AG04450 (cell line): ENCODE data around the gene KMT5C. TPM values are rescaled to one million over a fixed set of nuclear protein-coding genes. Genes with fewer than 3 reads are reported as not detected.

ENCODE experiments used
- CTCF ChIA-PET: fragments of 300-600, 350-600 bp; formaldehyde crosslinking; extraction: SDS; loops from one replicate; lab custom pipeline; 2022; ENCODE audit warnings: antibody characterized with exemption, inconsistent platforms; lab: Charles Lee
- POLR2A ChIA-PET: fragments of 350-600 bp; formaldehyde crosslinking; extraction: SDS; loops from one replicate; lab custom pipeline; 2021; ENCODE audit warnings: antibody characterized with exemption, inconsistent platforms; lab: Yijun Ruan, JAX
- DNase-seq: peaks from one replicate; pipeline ENCODE4 v3.0.0-alpha.2; 2011; ENCODE audit warnings: low read depth, low spot score
- H3K27ac ChIP-seq: one replicate; pipeline ENCODE4 v1.5.1; 2012; ENCODE audit warnings: low read depth, low read length, control low read depth
- H3K27me3 ChIP-seq: one replicate; pipeline ENCODE4 v1.6.0; 2012; ENCODE audit warnings: low read length; ENCODE audit not compliant: control insufficient read depth, insufficient read depth
- H3K4me3 ChIP-seq: 2 replicates; pipeline ENCODE4 v1.5.1; 2011; ENCODE audit warnings: mild to moderate bottlenecking, low read depth, low read length, control low read depth
- H3K9me3 ChIP-seq: 2 replicates; pipeline ENCODE4 v1.5.1; 2012; ENCODE audit warnings: low read length; ENCODE audit not compliant: control insufficient read depth, insufficient read depth
- polyA plus RNA-seq: library from polyadenylated mRNA; depleted of rRNA; stranded (reverse); fragments of >200 nt; gene quantifications from 2 replicates; pipeline ENCODE4 v1.2.3, GENCODE V29; 2011
- TF ChIP-seq, protein P1 (sequence below): IDR thresholded peaks from 2 replicates; pipeline ENCODE4 v1.5.1; 2011; ENCODE audit warnings: low read depth, low read length, control low read depth, inconsistent platforms

The KMT5C gene
- polyA plus RNA-seq, 1 experiment: 2.6 TPM

DNA sequence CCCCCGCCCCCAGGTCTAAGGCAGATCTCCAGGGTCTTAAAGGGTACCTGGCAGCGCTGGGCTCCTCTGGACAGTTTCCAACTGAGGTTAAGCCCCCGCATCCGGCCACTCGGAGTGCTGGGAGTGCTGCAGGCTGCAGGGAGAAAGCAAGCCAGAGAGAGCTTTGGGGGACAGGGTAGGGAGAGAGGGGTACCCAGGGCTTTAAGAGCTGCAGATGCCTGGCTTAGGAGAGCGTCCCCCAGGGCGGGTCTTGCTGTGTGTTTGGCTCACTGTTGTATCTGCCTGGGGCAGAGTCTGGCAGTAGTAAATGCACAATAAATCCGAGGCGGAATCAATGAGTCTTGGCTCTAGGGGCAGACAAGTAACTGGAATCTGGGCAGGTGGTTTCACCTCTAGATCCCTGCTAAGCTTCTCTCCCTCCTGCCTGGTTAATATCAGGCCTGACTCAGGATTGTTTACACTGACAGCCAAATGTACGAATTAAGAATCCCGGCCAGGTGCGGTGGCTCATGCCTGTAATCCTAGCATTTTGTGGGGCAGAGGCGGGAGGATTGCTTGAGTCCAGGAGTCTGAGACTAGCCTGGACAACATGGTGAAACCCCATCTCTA, 15.6 kb downstream of the KMT5C start:
- CTCF ChIA-PET: no interaction called here
- POLR2A ChIA-PET: interaction anchor here (1.2 kb wide), 1 partner anchor 16 kb away, joined by 6 read pairs; the partner anchor contains the start of gene IL11
- no peak for DNase-seq

DNA sequence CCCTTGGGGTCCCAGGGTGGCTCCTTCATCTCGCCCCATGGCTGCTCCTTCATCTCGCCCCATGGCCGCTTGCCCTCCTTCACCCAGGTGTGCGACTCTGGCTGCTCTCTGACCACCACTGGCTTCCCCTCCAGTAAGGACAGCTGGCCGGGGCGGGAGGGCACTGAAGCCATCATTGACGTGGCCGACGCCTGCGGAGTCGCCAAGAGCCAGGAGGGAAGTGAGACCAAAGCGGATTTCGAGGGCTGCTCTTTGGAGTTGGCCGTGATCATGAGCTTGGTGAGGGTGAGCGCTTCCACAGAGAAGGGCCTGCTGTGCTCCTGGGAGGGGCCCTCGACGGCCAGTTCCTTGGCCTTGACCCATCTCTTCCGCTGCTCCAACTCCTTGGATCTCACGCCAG, 18.8 kb downstream of the KMT5C start:
- ChIA-PET CTCF (interaction anchor here (0.6 kb wide), 1 partner anchor 295 kb away, joined by 3 read pairs; no protein-coding TSS in a partner anchor), POLR2A (no interaction called here)
- DNase-seq: no peak

More for the DNA sequence above, 15.6 kb downstream of the KMT5C start:
- TF ChIP-seq, protein P1, sequence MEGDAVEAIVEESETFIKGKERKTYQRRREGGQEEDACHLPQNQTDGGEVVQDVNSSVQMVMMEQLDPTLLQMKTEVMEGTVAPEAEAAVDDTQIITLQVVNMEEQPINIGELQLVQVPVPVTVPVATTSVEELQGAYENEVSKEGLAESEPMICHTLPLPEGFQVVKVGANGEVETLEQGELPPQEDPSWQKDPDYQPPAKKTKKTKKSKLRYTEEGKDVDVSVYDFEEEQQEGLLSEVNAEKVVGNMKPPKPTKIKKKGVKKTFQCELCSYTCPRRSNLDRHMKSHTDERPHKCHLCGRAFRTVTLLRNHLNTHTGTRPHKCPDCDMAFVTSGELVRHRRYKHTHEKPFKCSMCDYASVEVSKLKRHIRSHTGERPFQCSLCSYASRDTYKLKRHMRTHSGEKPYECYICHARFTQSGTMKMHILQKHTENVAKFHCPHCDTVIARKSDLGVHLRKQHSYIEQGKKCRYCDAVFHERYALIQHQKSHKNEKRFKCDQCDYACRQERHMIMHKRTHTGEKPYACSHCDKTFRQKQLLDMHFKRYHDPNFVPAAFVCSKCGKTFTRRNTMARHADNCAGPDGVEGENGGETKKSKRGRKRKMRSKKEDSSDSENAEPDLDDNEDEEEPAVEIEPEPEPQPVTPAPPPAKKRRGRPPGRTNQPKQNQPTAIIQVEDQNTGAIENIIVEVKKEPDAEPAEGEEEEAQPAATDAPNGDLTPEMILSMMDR: no peak
- peaks cover 28% of the 10 kb centered on the region for H3K27me3 ChIP-seq
- H3K4me3 ChIP-seq: no peak overlapping the region
- H3K27ac ChIP-seq: no peak overlapping the region
- peaks cover 5% of the 10 kb centered on the region; the same call in 1 of the 2 replicates for H3K9me3 ChIP-seq

DNA sequence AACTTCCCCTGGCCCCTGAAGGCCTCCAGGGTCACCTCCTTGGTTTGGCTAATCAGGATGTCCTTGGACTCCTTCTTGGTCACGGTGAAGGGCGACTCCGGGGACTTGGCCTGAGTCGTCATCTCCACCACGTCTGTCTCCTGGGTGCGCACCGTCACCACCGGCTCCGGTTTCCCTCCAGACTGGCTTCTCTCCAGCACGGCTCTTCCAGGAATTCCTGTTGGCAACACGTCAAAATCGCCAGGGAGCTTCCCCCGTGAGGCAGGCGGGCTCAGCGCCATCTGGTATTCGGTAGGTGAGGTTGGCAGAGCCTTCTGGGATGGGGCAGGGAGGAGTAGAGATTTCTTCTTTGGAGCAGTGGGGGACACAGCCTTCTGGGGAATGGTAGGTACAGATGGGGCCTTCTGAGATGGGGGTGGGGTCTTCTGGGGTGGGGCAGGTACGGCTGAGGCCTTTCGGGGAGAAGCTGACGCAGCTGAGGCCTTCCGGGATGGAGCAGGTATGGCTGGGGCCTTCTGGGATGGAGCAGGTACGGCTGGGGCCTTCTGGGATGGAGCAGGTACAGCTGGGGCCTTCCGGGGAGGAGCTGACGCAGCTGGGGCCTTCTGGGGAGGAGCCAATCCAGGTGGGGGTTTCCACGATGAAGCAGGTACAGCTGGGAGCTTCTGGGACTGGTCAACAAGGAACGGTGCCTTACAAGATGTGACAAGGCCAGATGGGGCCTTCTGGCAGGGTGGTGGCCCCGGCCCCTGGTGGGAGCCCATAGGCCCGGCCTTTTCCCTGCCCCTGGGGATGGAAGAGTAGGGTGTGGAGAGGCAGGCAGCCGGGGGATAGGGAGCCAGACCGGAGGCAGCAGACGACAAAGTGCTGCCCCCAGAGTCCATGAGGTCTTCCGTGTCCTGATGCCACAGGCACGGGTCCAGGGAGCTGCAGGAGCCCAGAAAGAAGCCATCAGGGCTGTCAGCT, 19.6 kb downstream of the KMT5C start:
- CTCF ChIA-PET: interaction anchor here (0.5 to 0.6 kb wide), 2 partner anchors 81 to 294 kb away, joined by 3 read pairs; no protein-coding TSS in a partner anchor
- DNase-seq: no peak
- TF ChIP-seq, protein P1: no peak
- H3K27ac ChIP-seq: no peak overlapping the region
- H3K9me3 ChIP-seq: peaks cover 5% of the 10 kb centered on the region; the same call in 1 of the 2 replicates
- H3K27me3 ChIP-seq: peaks cover 8% of the 10 kb centered on the region
- POLR2A ChIA-PET: interaction anchor here (1.0 kb wide), 1 partner anchor 20 kb away, joined by 5 read pairs; the partner anchor contains the start of gene KMT5C
- H3K4me3 ChIP-seq: no peak overlapping the region

More for the DNA sequence above, 18.8 kb downstream of the KMT5C start:
- Histone ChIP-seq H3K4me3 (no peak overlapping the region), H3K9me3 (peaks cover 5% of the 10 kb centered on the region; the same call in 1 of the 2 replicates), H3K27ac (no peak overlapping the region), H3K27me3 (peaks cover 12% of the 10 kb centered on the region)
- TF ChIP-seq, protein P1: no peak

DNA sequence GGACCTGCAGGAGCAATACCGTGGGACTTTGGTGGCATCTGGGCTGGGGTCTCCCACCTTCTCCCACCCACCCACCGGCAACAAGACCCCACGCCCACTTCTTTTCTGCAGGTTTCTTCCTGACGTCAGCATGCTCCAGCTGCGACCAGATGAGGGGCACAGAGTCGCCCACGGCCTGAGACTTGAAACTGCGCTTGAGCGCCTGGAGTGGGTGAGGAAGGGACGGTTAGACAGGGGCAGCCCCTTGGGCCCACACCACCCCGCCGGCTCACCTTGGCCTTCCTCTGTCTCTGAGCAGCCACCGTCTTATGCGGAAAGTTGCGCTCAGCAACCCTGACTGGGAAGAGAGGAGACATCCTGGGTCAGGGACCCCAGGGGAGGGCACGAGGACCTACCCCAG, 21.2 kb downstream of the KMT5C start:
- TF ChIP-seq, protein P1: no peak
- Histone ChIP-seq H3K27me3 (peaks cover 5% of the 10 kb centered on the region), H3K27ac (no peak overlapping the region), H3K4me3 (no peak overlapping the region), H3K9me3 (peaks cover 5% of the 10 kb centered on the region; the same call in 1 of the 2 replicates)
- CTCF ChIA-PET: no interaction called here
- no peak for DNase-seq
- POLR2A ChIA-PET: interaction anchor here (1.0 to 1.3 kb wide), 3 partner anchors 21 to 32 kb away, joined by 3 to 7 read pairs (median 3); partner anchors contain the start of gene KMT5C
